CD4-positive, alpha-beta T cell (primary cell): ENCODE measurements around the gene CCS. TPM values are rescaled to one million over a fixed set of nuclear protein-coding genes. Genes with fewer than 3 reads are reported as not detected.

Experiments
- ATAC-seq: fragments of 200-7000 bp; cut with Tn5 transposase; one replicate; pipeline ENCODE4 v1.10.0; 2022; ENCODE audit warnings: mild to moderate bottlenecking; ENCODE audit not compliant: poor library complexity
- CTCF ChIA-PET: fragments of 350-600 bp; sonication (Branson Sonifier 250); formaldehyde crosslinking; loops from one replicate; lab custom pipeline; 2021; ENCODE audit warnings: antibody characterized with exemption, inconsistent platforms; lab: Charles Lee
- POLR2A ChIA-PET: fragments of 350-600 bp; sonication (Branson Sonifier 250); formaldehyde crosslinking; loops from one replicate; lab custom pipeline; 2021; ENCODE audit warnings: antibody characterized with exemption, inconsistent platforms; lab: Charles Lee
- DNase-seq, 14 experiments: peaks; one replicate each; pipeline ENCODE4 v3.0.0-alpha.2; 2013 to 2020; ENCODE audit warnings: mixed read lengths in 2 of 14
- H3K27ac ChIP-seq, 2 donors: one replicate each; pipeline versions ENCODE4 v1.5.1 to v1.7.0; 2013; ENCODE audit warnings: low read length in 2 of 2, low read depth in 1 of 2, mild to moderate bottlenecking in 1 of 2
- H3K27me3 ChIP-seq, 2 experiments: 1 replicate in 1 of 2; 2 replicates in 1 of 2; pipeline versions ENCODE4 v1.6.1 to v1.7.0; 2013; ENCODE audit warnings: low read length in 2 of 2, control low read depth in 1 of 2, mild to moderate bottlenecking in 1 of 2, moderate library complexity in 1 of 2; ENCODE audit not compliant: insufficient read depth in 2 of 2, control insufficient read depth in 1 of 2
- H3K36me3 ChIP-seq: one replicate; pipeline ENCODE4 v1.6.1; 2013; ENCODE audit warnings: low read length, control low read depth; ENCODE audit not compliant: insufficient read depth
- H3K4me1 ChIP-seq: one replicate; pipeline ENCODE4 v1.6.1; 2013; ENCODE audit warnings: low read length, control low read depth; ENCODE audit not compliant: insufficient read depth
- H3K4me3 ChIP-seq: one replicate; pipeline ENCODE4 v1.5.1; 2013; ENCODE audit warnings: mild to moderate bottlenecking, low read length, moderate library complexity
- H3K9me3 ChIP-seq, 2 experiments: 1 replicate in 1 of 2; 2 replicates in 1 of 2; pipeline versions ENCODE4 v1.6.1 to v1.7.0; 2013; ENCODE audit warnings: low read length in 2 of 2, mild to moderate bottlenecking in 2 of 2, control low read depth in 1 of 2, moderate library complexity in 1 of 2; ENCODE audit not compliant: control insufficient read depth in 1 of 2, insufficient read depth in 1 of 2
- H3K27ac Mint-ChIP-seq: one replicate; pipeline ENCODE4 v1.8.0; 2020; ENCODE audit warnings: mixed read lengths
- H3K27me3 Mint-ChIP-seq: one replicate; pipeline ENCODE4 v1.8.0; 2021; ENCODE audit warnings: mixed read lengths
- H3K36me3 Mint-ChIP-seq: one replicate; pipeline ENCODE4 v1.8.0; 2021; ENCODE audit warnings: low read depth, mixed read lengths
- H3K4me1 Mint-ChIP-seq: one replicate; pipeline ENCODE4 v1.8.0; 2021; ENCODE audit warnings: low read depth, mixed read lengths
- H3K4me3 Mint-ChIP-seq: one replicate; pipeline ENCODE4 v1.8.0; 2020; ENCODE audit warnings: mild to moderate bottlenecking, mixed read lengths
- H3K9me3 Mint-ChIP-seq: one replicate; pipeline ENCODE4 v1.8.0; 2020; ENCODE audit warnings: mixed read lengths
- CTCF ChIP-seq: fragments of 200-600 bp; IDR thresholded peaks from one replicate; pipeline ENCODE4 v1.8.0; 2022; ENCODE audit warnings: antibody characterized with exemption, mild to moderate bottlenecking
- intact Hi-C, 2 experiments: fragments of 100-400 bp; cut with DNase I in 1 of 2; cut with micrococcal nuclease in 1 of 2; formaldehyde crosslinking; loops; one replicate each; pipeline versions ENCODE4 v1.15.1 to v1.9.0; 2023 to 2025; cut with DNase I, micrococcal nuclease
- total RNA-seq, 174 experiments: library from RNA in 2 of 174; stranded (reverse) in 2 of 174; gene quantifications; one replicate each; pipeline ENCODE4 v1.2.3 and lab custom pipeline; 2021 to 2026

The CCS gene
- total RNA-seq, 2 experiments from 2014 or later: 25.4 to 26.3 TPM

GRCh38 chr11:66619080-66619554 is 26.1 kb downstream of the CCS start:
- Mint-ChIP-seq H3K4me1 (peaks cover 76% of the 10 kb centered on the region), H3K4me3 (peak overlapping the region; percentile 99), H3K36me3 (peaks cover 71% of the 10 kb centered on the region), H3K27me3 (no peaks in the 10 kb centered on the region), H3K9me3 (no peaks in the 10 kb centered on the region), H3K27ac (peak overlapping the region; percentile 94)
- CTCF ChIA-PET: interaction anchor here (0.7 to 5.9 kb wide), 6 partner anchors 19 to 180 kb away, joined by 3 to 47 read pairs (median 4); partner anchors contain the start of genes BBS1, CCDC87, MRPL11 and RBM4
- intact Hi-C loops: loop anchor here (1.0 to 5.0 kb wide), 2 partner anchors 19 to 152 kb away; partner anchors contain the start of genes PELI3 (in 1 of the 2) and RBM4 (in 1 of the 2)
- TF ChIP-seq CTCF: no peak
- peaks cover 49% of the 10 kb centered on the region for H3K36me3 ChIP-seq
- H3K9me3 ChIP-seq: no peaks in the 10 kb centered on the region
- peak overlapping the region; percentile 96 to 98 for H3K27ac ChIP-seq
- DNase-seq: peak in 5 of 14 experiments; percentile 11 to 90 (median 86)
- H3K4me3 ChIP-seq: peak overlapping the region; percentile 99
- peak; percentile 53 for ATAC-seq
- peaks cover 74% of the 10 kb centered on the region for H3K4me1 ChIP-seq
- no peaks in the 10 kb centered on the region for H3K27me3 ChIP-seq
- POLR2A ChIA-PET: interaction anchor here (0.6 to 16.0 kb wide), 17 partner anchors 9 to 1194 kb away, joined by 3 to 511 read pairs (median 4); partner anchors contain the start of genes CCDC87, CCS, DPP3 and MRPL11

GRCh38 chr11:66624450-66624849 is 31.5 kb downstream of the CCS start:
- Mint-ChIP-seq H3K27ac (no peak overlapping the region), H3K36me3 (peaks cover 89% of the 10 kb centered on the region), H3K4me3 (no peak overlapping the region), H3K4me1 (peaks cover 83% of the 10 kb centered on the region), H3K27me3 (no peaks in the 10 kb centered on the region), H3K9me3 (no peaks in the 10 kb centered on the region)
- DNase-seq (no peak), ATAC-seq (no peak)
- TF ChIP-seq CTCF: no peak
- no peaks in the 10 kb centered on the region for H3K27me3 ChIP-seq
- POLR2A ChIA-PET: interaction anchor here (0.8 to 16.0 kb wide), 3 partner anchors 8 to 53 kb away, joined by 4 to 511 read pairs (median 6); partner anchors contain the start of genes RBM14, RBM4 and RBM4B
- CTCF ChIA-PET: no interaction called here
- H3K36me3 ChIP-seq: peaks cover 89% of the 10 kb centered on the region
- H3K4me3 ChIP-seq: no peak overlapping the region
- no peak overlapping the region for H3K27ac ChIP-seq
- peaks cover 86% of the 10 kb centered on the region for H3K4me1 ChIP-seq
- no peaks in the 10 kb centered on the region for H3K9me3 ChIP-seq
- intact Hi-C loops: no loop called here

DNA sequence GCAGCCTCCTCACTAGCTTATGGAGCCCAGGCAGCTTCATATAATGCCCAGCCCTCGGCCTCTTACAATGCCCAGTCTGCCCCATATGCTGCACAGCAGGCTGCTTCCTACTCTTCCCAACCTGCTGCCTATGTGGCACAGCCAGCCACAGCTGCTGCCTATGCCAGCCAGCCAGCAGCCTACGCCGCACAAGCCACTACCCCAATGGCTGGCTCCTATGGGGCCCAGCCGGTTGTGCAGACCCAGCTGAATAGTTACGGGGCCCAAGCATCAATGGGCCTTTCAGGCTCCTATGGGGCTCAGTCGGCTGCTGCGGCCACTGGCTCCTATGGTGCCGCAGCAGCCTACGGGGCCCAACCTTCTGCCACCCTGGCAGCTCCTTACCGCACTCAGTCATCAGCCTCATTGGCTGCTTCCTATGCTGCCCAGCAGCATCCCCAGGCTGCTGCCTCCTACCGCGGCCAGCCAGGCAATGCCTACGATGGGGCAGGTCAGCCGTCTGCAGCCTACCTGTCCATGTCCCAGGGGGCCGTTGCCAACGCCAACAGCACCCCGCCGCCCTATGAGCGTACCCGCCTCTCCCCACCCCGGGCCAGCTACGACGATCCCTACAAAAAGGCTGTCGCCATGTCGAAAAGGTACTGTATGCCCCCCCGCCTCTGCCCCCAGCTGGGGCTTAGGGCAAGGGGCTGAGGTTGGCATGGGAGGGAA is 32.2 kb downstream of the CCS start:
- peaks cover 92% of the 10 kb centered on the region for H3K36me3 ChIP-seq
- POLR2A ChIA-PET: interaction anchor here (0.8 to 16.0 kb wide), 3 partner anchors 9 to 52 kb away, joined by 4 to 511 read pairs (median 6); partner anchors contain the start of genes RBM14, RBM4 and RBM4B
- H3K9me3 ChIP-seq: no peaks in the 10 kb centered on the region
- no peaks in the 10 kb centered on the region for H3K27me3 ChIP-seq
- ATAC-seq: no peak
- H3K36me3 Mint-ChIP-seq: peaks cover 91% of the 10 kb centered on the region
- CTCF ChIA-PET: no interaction called here
- H3K4me3 ChIP-seq: no peak overlapping the region
- DNase-seq: no peak
- no peaks in the 10 kb centered on the region for H3K27me3 Mint-ChIP-seq
- H3K9me3 Mint-ChIP-seq: no peaks in the 10 kb centered on the region
- intact Hi-C loops: no loop called here
- no peak overlapping the region for H3K27ac Mint-ChIP-seq
- no peak overlapping the region for H3K4me3 Mint-ChIP-seq
- no peak for TF ChIP-seq CTCF
- H3K4me1 ChIP-seq: peaks cover 79% of the 10 kb centered on the region
- peaks cover 84% of the 10 kb centered on the region for H3K4me1 Mint-ChIP-seq
- no peak overlapping the region for H3K27ac ChIP-seq
